Hepatocyte (in vitro differentiated cells): Measurements from ENCODE around the gene GSTM1. TPM values are rescaled to one million over a fixed set of nuclear protein-coding genes. Genes with fewer than 3 reads are reported as not detected.
"Not testable (repeated sequence)": the region's sequence is repeated elsewhere in the genome, so short reads cannot be mapped to it uniquely, and the experiment has no call there.

ENCODE experiments used
- DNase-seq: peaks from one replicate; pipeline ENCODE4 v3.0.0-alpha.2; 2016; ENCODE audit warnings: low spot score
- H2AFZ ChIP-seq: fragments of 200-600 bp; sonication (generic); 2 replicates; pipeline ENCODE4 v1.6.0; 2016; ENCODE audit warnings: antibody characterized with exemption, mild to moderate bottlenecking
- H3K27ac ChIP-seq: fragments of 200-600 bp; sonication (generic); 2 replicates; pipeline ENCODE4 v1.5.1; 2016; ENCODE audit warnings: mild to moderate bottlenecking
- H3K27me3 ChIP-seq: fragments of 200-600 bp; sonication (generic); 2 replicates; pipeline ENCODE4 v1.6.1; 2016
- H3K36me3 ChIP-seq: fragments of 200-600 bp; sonication (generic); replicated peaks from 2 replicates; pipeline ENCODE4 v1.5.1; 2016; ENCODE audit warnings: low read depth; ENCODE audit not compliant: insufficient read depth
- H3K4me1 ChIP-seq: fragments of 200-600 bp; sonication (generic); 2 replicates; pipeline ENCODE4 v1.5.1; 2016; ENCODE audit warnings: mild to moderate bottlenecking, moderate library complexity; ENCODE audit not compliant: insufficient read depth
- H3K4me2 ChIP-seq: fragments of 200-600 bp; sonication (generic); 2 replicates; pipeline ENCODE4 v1.6.0; 2016
- H3K4me3 ChIP-seq: fragments of 200-600 bp; sonication (generic); 2 replicates; pipeline ENCODE4 v1.5.1; 2016; ENCODE audit warnings: mild to moderate bottlenecking
- H3K79me2 ChIP-seq: fragments of 200-600 bp; sonication (generic); 2 replicates; pipeline ENCODE4 v1.6.0; 2017; ENCODE audit warnings: mild to moderate bottlenecking
- H3K9me2 ChIP-seq: fragments of 200-600 bp; sonication (generic); replicated peaks from 2 replicates; pipeline ENCODE4 v1.6.0; 2017; ENCODE audit warnings: mild to moderate bottlenecking; ENCODE audit not compliant: insufficient read depth
- H3K9me3 ChIP-seq: fragments of 200-600 bp; sonication (generic); 2 replicates; pipeline ENCODE4 v1.5.1; 2016; ENCODE audit warnings: low read depth, mild to moderate bottlenecking
- H4K20me1 ChIP-seq: fragments of 200-600 bp; sonication (generic); 2 replicates; pipeline ENCODE4 v1.6.0; 2016; ENCODE audit warnings: mild to moderate bottlenecking; ENCODE audit not compliant: insufficient read depth, poor library complexity, severe bottlenecking
- EZH2 ChIP-seq: fragments of 200-600 bp; sonication (generic); IDR thresholded peaks from 2 replicates; pipeline ENCODE4 v1.6.1; 2016; ENCODE audit warnings: antibody characterized with exemption, mild to moderate bottlenecking, borderline replicate concordance
- EZH2phosphoT487 ChIP-seq: fragments of 200-600 bp; sonication (generic); IDR thresholded peaks from one replicate; pipeline ENCODE4 v1.6.1; 2018; ENCODE audit warnings: antibody characterized with exemption, mild to moderate bottlenecking, low read depth, moderate library complexity; ENCODE audit not compliant: unreplicated experiment, severe bottlenecking
- WGBS: methylation state at CpG from one replicate; pipeline ENCODE4 v1.1.6; 2016; ENCODE audit warnings: low lambda C conversion rate; ENCODE audit errors: missing lambda C conversion rate; 5-methylcytosine and 5-hydroxymethylcytosine counted together
- polyA plus RNA-seq: library from polyadenylated mRNA; unstranded; fragments of >200 nt; fragmentation: Nextera tagmentation; extraction: Ambion mirVana; gene quantifications from 2 replicates; pipeline ENCODE4 v1.2.1, GENCODE V29; 2016
- total RNA-seq: library from RNA; depleted of rRNA; stranded (reverse); fragments of >200 nt; gene quantifications from 2 replicates; pipeline ENCODE4 v1.2.3, GENCODE V29; 2014
- TF ChIP-seq, protein P1 (sequence below): fragments of 200-600 bp; sonication (generic); IDR thresholded peaks from 2 replicates; pipeline ENCODE4 v1.5.1; 2016; ENCODE audit warnings: antibody characterized with exemption, mild to moderate bottlenecking; ENCODE audit not compliant: poor library complexity

Gene GSTM1
- total and polyA plus RNA-seq, 2 experiments from 2014 or later, result 19.9 to 44.3 TPM

DNA sequence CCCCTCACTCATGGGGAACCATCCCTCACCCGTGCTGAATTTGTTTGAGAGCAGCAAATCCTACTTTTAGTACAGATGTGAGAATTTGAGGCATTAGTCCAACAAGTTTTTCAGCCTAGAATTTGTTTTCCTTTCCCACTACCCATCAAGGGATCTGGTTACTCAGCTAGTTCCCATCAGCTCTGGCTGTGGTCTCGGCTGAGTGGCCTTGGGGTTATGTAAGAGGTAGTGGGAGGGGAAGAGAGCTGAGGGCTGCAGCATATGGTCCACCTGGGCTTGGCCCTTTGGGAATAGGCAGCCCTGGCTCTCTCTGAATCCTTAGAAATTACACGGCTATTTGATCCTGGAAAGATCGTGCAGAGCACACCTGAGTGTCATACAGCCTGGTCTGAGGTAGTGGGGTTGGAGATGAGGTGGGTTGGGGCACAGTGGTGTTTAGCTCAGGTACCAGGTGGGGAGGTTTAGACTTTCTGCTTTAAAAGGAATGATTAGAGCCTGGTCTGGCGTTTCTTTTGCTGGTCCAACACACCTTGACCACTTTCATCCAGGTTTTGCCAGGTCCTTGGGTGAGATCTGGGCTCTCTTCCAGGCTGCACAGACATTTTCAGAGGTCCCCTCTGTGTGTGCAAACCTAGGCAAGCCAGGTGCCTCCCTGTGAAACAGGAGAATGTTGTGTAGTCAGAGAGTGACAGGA, 27.5 kb upstream of the GSTM1 start:
- no peak overlapping the region for H2AFZ ChIP-seq
- no peaks in the 10 kb centered on the region for H3K9me2 ChIP-seq
- TF ChIP-seq EZH2phosphoT487 (no peak), EZH2 (no peak)
- TF ChIP-seq, protein P1, sequence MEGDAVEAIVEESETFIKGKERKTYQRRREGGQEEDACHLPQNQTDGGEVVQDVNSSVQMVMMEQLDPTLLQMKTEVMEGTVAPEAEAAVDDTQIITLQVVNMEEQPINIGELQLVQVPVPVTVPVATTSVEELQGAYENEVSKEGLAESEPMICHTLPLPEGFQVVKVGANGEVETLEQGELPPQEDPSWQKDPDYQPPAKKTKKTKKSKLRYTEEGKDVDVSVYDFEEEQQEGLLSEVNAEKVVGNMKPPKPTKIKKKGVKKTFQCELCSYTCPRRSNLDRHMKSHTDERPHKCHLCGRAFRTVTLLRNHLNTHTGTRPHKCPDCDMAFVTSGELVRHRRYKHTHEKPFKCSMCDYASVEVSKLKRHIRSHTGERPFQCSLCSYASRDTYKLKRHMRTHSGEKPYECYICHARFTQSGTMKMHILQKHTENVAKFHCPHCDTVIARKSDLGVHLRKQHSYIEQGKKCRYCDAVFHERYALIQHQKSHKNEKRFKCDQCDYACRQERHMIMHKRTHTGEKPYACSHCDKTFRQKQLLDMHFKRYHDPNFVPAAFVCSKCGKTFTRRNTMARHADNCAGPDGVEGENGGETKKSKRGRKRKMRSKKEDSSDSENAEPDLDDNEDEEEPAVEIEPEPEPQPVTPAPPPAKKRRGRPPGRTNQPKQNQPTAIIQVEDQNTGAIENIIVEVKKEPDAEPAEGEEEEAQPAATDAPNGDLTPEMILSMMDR, result no peak
- peaks cover 4% of the 10 kb centered on the region for H3K4me1 ChIP-seq
- no peak overlapping the region for H3K27ac ChIP-seq
- H3K27me3 ChIP-seq, result no peaks in the 10 kb centered on the region
- peaks cover under 1% of the 10 kb centered on the region for H3K79me2 ChIP-seq
- no peaks in the 10 kb centered on the region for H3K9me3 ChIP-seq
- no peaks in the 10 kb centered on the region for H3K36me3 ChIP-seq
- H3K4me3 ChIP-seq, result no peak overlapping the region
- no peak overlapping the region for H3K4me2 ChIP-seq
- WGBS, result 89% methylated on average over 5 of the region's 5 CpGs
- H4K20me1 ChIP-seq, result no peaks in the 10 kb centered on the region
- no peak for DNase-seq

DNA sequence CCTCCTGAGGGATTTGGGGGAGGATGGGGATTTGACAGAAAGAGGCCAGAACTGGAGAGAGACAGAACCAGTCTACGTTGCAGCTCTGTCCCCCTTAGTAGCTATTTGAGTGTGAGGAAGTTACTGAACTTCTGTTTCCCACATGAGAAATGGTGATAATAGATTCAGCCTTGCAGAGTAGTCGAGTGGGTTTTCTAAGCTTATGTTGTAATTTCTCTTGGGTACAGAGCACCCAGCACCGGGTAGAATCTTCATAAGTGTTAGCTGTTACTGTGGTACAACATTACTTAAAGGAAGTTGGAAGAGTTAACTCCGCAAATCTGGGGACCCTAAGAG, 27.0 kb upstream of the GSTM1 start:
- not testable (repeated sequence) for H3K27me3 ChIP-seq, H3K4me1 ChIP-seq, H4K20me1 ChIP-seq, H3K4me3 ChIP-seq, H2AFZ ChIP-seq, DNase-seq, H3K9me3 ChIP-seq, H3K36me3 ChIP-seq, H3K27ac ChIP-seq, H3K4me2 ChIP-seq, H3K9me2 ChIP-seq, H3K79me2 ChIP-seq
- WGBS, result 93% methylated on average over 3 of the region's 4 CpGs

- H4K20me1 ChIP-seq, result no peaks in the 10 kb centered on the region
- WGBS, result 78% methylated on average over 2 of the region's 2 CpGs
- TF ChIP-seq EZH2phosphoT487 (no peak), EZH2 (no peak)
- TF ChIP-seq, protein P1, result no peak
- H3K27me3 ChIP-seq, result no peaks in the 10 kb centered on the region
- no peak for DNase-seq
- H3K4me1 ChIP-seq, result no peaks in the 10 kb centered on the region
- H3K27ac ChIP-seq, result no peak overlapping the region
- no peak overlapping the region for H2AFZ ChIP-seq
- no peaks in the 10 kb centered on the region for H3K79me2 ChIP-seq
- no peak overlapping the region for H3K4me3 ChIP-seq
- H3K9me3 ChIP-seq, result no peaks in the 10 kb centered on the region
- no peaks in the 10 kb centered on the region for H3K9me2 ChIP-seq
- no peak overlapping the region for H3K4me2 ChIP-seq
- H3K36me3 ChIP-seq, result no peaks in the 10 kb centered on the region
Observed at GRCh38 chr1:109661391-109661790, 26.2 kb upstream of the GSTM1 start.

GRCh38 chr1:109664671-109665070, 22.9 kb upstream of the GSTM1 start:
- Histone ChIP-seq H3K9me3 (no peaks in the 10 kb centered on the region), H3K9me2 (no peaks in the 10 kb centered on the region), H3K4me1 (peaks cover 4% of the 10 kb centered on the region), H3K4me3 (no peak overlapping the region), H3K79me2 (no peaks in the 10 kb centered on the region), H3K27me3 (no peaks in the 10 kb centered on the region), H4K20me1 (no peaks in the 10 kb centered on the region), H2AFZ (no peak overlapping the region), H3K4me2 (no peak overlapping the region), H3K36me3 (no peaks in the 10 kb centered on the region), H3K27ac (no peak overlapping the region)
- no peak for DNase-seq
- TF ChIP-seq EZH2phosphoT487 (no peak), EZH2 (no peak)
- TF ChIP-seq, protein P1, result no peak
- WGBS, result 42% methylated on average over 1 of the region's 1 CpG
